Measurements from ENCODE around the gene TANC1.

DNA sequence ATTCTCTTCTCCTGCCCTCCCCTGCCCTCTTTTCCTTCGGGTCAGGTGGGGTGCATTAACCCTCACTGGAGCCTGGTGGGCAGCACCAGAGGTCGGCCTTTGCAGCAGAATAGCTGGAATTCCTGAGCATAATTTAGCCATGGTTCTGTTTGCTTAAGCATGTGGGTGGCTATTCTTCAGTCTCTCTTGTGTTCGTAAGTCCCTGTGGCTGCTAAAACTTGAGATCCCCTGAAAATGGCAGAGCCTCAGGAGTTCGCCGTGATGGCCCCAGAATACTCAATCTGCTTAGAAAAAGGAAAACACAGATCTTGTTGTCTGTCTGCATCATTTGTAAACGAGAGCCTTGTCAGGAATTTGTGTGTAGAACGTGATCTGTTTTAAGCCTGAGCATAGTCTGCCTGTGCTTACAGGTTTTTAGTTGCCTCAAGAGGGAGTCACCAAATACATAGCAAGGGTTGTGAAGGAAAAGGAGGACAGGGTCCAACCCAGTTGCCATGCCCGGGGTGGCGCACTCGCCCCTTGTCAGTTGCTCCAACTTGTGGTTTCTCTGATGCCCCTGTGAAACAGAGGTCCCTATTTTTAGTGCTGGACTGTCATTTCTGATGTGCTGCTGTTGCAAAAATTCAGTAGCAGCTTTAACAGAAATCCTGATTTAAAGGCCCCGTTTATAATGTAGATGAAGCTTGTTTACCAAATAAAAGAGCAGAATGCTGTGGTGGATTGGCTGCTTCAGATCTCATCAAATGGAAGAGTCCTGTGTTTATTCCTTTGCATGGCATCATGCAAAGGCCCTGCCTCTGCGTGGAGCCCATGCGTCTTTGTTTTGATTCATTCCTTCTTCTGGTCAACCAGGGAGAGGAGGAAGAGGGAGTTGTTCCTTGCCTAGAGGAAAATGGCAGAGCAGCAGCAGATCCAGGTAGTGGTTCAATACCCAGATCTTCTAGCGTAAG is 243.3 kb downstream of the TANC1 start:
- TF ChIP-seq, protein P1, sequence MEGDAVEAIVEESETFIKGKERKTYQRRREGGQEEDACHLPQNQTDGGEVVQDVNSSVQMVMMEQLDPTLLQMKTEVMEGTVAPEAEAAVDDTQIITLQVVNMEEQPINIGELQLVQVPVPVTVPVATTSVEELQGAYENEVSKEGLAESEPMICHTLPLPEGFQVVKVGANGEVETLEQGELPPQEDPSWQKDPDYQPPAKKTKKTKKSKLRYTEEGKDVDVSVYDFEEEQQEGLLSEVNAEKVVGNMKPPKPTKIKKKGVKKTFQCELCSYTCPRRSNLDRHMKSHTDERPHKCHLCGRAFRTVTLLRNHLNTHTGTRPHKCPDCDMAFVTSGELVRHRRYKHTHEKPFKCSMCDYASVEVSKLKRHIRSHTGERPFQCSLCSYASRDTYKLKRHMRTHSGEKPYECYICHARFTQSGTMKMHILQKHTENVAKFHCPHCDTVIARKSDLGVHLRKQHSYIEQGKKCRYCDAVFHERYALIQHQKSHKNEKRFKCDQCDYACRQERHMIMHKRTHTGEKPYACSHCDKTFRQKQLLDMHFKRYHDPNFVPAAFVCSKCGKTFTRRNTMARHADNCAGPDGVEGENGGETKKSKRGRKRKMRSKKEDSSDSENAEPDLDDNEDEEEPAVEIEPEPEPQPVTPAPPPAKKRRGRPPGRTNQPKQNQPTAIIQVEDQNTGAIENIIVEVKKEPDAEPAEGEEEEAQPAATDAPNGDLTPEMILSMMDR (IDR thresholded peaks at IDR 0.05; ENCODE audit: insufficient read depth, low read depth, low read length): no peak
- no peak for TF ChIP-seq EZH2 (IDR thresholded peaks at IDR 0.05; ENCODE audit: insufficient read depth, low read length)

Measured in astrocyte (in vitro differentiated cells and primary cell).